Measurements from ENCODE around the gene ZNF229. TPM values are rescaled to one million over a fixed set of nuclear protein-coding genes. Genes with fewer than 3 reads are reported as not detected.

ZNF229 gene
- total and polyA plus RNA-seq, 2 donors (not counting 3 experiments of a cell fraction or from before 2014, with no cell fraction given): 2.7 to 8.8 TPM

DNA sequence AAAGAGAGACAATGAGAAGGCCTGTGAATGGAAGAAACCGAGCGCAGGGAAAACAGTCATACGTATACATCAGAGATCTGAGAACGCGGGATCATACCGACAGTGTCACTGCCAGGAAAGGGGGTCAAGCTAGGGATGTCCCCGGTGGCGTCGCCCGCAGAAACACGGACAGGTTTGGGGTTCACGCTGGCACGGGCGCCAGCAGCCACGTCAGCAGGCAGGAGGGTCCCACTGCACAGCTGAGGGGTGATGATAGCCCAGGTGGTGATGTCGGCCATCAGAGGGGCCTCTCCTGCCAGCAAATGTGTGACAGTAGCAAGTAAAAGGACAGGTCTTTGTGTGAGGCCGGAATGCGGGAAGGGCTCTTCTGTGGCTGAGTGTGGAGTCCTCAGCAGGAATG lies 3.4 kb upstream of the ZNF229 start:
- no peak overlapping the region for H3K9ac ChIP-seq (replicated peaks; ENCODE audit: extremely low read depth, insufficient read depth, low read length)
- POLR2A ChIA-PET: interaction anchor here (0.6 kb wide), 1 partner anchor 23 kb away, joined by 3 read pairs; no protein-coding TSS in a partner anchor
- no peak for FAIRE-seq
- no peaks in the 10 kb centered on the region for H3K36me3 ChIP-seq (ENCODE audit: control insufficient read depth in 2 of 2, extremely low read depth in 1 of 2, insufficient read depth in 2 of 2, low read length in 2 of 2)
- peaks cover 6% of the 10 kb centered on the region for H3K4me1 ChIP-seq (ENCODE audit: control insufficient read depth, extremely low read depth, insufficient read depth, low read length)
- no peaks in the 10 kb centered on the region for H3K9me3 ChIP-seq (replicated peaks; ENCODE audit: control insufficient read depth, insufficient read depth, low read length)
- no peaks in the 10 kb centered on the region for H3K9me1 ChIP-seq (replicated peaks; ENCODE audit: control insufficient read depth, extremely low read depth, insufficient read depth, low read length)
- no peaks in the 10 kb centered on the region for H3K79me2 ChIP-seq (ENCODE audit: control insufficient read depth, insufficient read depth, low read length)
- no peak overlapping the region for H2AFZ ChIP-seq (ENCODE audit: low read depth, low read length)
- no TSS peak for BruUV-seq (replicated peaks)
- CTCF ChIA-PET: no interaction called here
- no peak overlapping the region for H3K4me3 ChIP-seq (replicated peaks in 1 of 3; ENCODE audit: insufficient read depth in 1 of 3, low read depth in 1 of 3, low read length in 3 of 3)
- H3K4me2 ChIP-seq (ENCODE audit: insufficient read depth, low read length): no peak overlapping the region
- DNase-seq (ENCODE audit: low read depth, low spot score): no peak
- H4K20me1 ChIP-seq (replicated peaks; ENCODE audit: control insufficient read depth, extremely low read depth, insufficient read depth, low read length): no peaks in the 10 kb centered on the region
- H3K27ac ChIP-seq (ENCODE audit: insufficient read depth, low read depth, low read length): no peak overlapping the region
- TF ChIP-seq JUN (IDR thresholded peaks at IDR 0.05; ENCODE audit: borderline replicate concordance, insufficient read depth, insufficient read length, low read depth) (no peak), MYC (IDR thresholded peaks at IDR 0.05; ENCODE audit: low read depth, low read length) (no peak), FOS (IDR thresholded peaks at IDR 0.05; ENCODE audit: borderline replicate concordance, insufficient read depth, low read length) (no peak)
- TF ChIP-seq, protein P1, sequence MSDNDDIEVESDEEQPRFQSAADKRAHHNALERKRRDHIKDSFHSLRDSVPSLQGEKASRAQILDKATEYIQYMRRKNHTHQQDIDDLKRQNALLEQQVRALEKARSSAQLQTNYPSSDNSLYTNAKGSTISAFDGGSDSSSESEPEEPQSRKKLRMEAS (IDR thresholded peaks at IDR 0.05; ENCODE audit: insufficient read depth, insufficient read length): no peak
- H3K27me3 ChIP-seq (ENCODE audit: control insufficient read depth in 2 of 2, insufficient read depth in 2 of 2, low read length in 2 of 2): no peaks in the 10 kb centered on the region
- intact Hi-C loops (cut with micrococcal nuclease): no loop called here
- dilution Hi-C loops (cut with MboI; ENCODE audit: extremely low pct_ligation_motif_present, low sequenced_read_pairs): no loop called here

DNA sequence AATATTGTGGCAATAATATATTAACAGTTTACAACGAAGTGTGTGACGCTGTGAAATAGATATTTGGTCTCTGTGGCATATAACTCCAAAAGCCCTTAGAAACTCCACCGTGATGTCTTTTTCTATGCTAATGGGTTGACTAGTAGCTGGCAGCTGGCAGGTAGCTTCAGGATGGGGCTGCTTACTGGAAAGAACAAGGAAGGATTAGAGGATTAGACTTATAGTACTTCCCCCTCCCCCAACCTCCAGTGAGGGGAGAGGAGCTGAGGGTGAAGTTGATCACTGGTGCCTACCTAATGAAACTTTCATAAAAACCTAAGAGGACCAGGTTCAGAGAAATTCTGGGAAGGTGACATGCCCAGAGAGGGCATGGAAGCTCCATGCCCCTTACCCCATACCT lies 9.8 kb downstream of the ZNF229 start:
- TF ChIP-seq POLR2AphosphoS5 (IDR thresholded peaks at IDR 0.05; ENCODE audit: insufficient read depth, low read depth, low read length): no peak
- TF ChIP-seq POLR2A (IDR thresholded peaks at IDR 0.05; ENCODE audit: low read depth, low read length): no peak
- TF ChIP-seq FOS (IDR thresholded peaks at IDR 0.05; ENCODE audit: borderline replicate concordance, insufficient read depth, low read length): no peak
- TF ChIP-seq, protein P2, sequence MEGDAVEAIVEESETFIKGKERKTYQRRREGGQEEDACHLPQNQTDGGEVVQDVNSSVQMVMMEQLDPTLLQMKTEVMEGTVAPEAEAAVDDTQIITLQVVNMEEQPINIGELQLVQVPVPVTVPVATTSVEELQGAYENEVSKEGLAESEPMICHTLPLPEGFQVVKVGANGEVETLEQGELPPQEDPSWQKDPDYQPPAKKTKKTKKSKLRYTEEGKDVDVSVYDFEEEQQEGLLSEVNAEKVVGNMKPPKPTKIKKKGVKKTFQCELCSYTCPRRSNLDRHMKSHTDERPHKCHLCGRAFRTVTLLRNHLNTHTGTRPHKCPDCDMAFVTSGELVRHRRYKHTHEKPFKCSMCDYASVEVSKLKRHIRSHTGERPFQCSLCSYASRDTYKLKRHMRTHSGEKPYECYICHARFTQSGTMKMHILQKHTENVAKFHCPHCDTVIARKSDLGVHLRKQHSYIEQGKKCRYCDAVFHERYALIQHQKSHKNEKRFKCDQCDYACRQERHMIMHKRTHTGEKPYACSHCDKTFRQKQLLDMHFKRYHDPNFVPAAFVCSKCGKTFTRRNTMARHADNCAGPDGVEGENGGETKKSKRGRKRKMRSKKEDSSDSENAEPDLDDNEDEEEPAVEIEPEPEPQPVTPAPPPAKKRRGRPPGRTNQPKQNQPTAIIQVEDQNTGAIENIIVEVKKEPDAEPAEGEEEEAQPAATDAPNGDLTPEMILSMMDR (IDR thresholded peaks at IDR 0.05; ENCODE audit: extremely low read depth in 1 of 2, insufficient read depth in 1 of 2, low read depth in 1 of 2, low read length in 2 of 2): no peak
- no peak for TF ChIP-seq GATA2 (IDR thresholded peaks at IDR 0.05; ENCODE audit: insufficient read depth, insufficient read length, low read depth, low read length)
- TF ChIP-seq, protein P1 (IDR thresholded peaks at IDR 0.05; ENCODE audit: insufficient read depth, insufficient read length): no peak
- no peak for TF ChIP-seq MYC (IDR thresholded peaks at IDR 0.05; ENCODE audit: low read depth, low read length)
- no peak for TF ChIP-seq JUN (IDR thresholded peaks at IDR 0.05; ENCODE audit: borderline replicate concordance, insufficient read depth, insufficient read length, low read depth)
- Histone ChIP-seq H3K9me1 (replicated peaks; ENCODE audit: control insufficient read depth, extremely low read depth, insufficient read depth, low read length) (no peaks in the 10 kb centered on the region), H2AFZ (ENCODE audit: low read depth, low read length) (no peak overlapping the region), H3K36me3 (ENCODE audit: control insufficient read depth in 2 of 2, extremely low read depth in 1 of 2, insufficient read depth in 2 of 2, low read length in 2 of 2) (peaks cover 0 to 2% of the 10 kb centered on the region in 2 experiments), H3K4me3 (replicated peaks in 1 of 3; ENCODE audit: insufficient read depth in 1 of 3, low read depth in 1 of 3, low read length in 3 of 3) (no peak overlapping the region), H3K27ac (ENCODE audit: insufficient read depth, low read depth, low read length) (no peak overlapping the region), H3K4me1 (ENCODE audit: control insufficient read depth, extremely low read depth, insufficient read depth, low read length) (no peaks in the 10 kb centered on the region), H3K4me2 (ENCODE audit: insufficient read depth, low read length) (no peak overlapping the region), H3K9me3 (replicated peaks; ENCODE audit: control insufficient read depth, insufficient read depth, low read length) (no peaks in the 10 kb centered on the region), H3K79me2 (ENCODE audit: control insufficient read depth, insufficient read depth, low read length) (no peaks in the 10 kb centered on the region), H4K20me1 (replicated peaks; ENCODE audit: control insufficient read depth, extremely low read depth, insufficient read depth, low read length) (no peaks in the 10 kb centered on the region), H3K27me3 (ENCODE audit: control insufficient read depth in 2 of 2, insufficient read depth in 2 of 2, low read length in 2 of 2) (no peaks in the 10 kb centered on the region), H3K9ac (replicated peaks; ENCODE audit: extremely low read depth, insufficient read depth, low read length) (no peak overlapping the region)
- no TSS peak for BruUV-seq (replicated peaks)
- ChIA-PET POLR2A (no interaction called here), CTCF (no interaction called here)
- DNase-seq (ENCODE audit: low read depth, low spot score) (no peak), FAIRE-seq (no peak)
- intact Hi-C loops (cut with micrococcal nuclease) (no loop called here), dilution Hi-C loops (cut with MboI; ENCODE audit: extremely low pct_ligation_motif_present, low sequenced_read_pairs) (no loop called here)
